GM19099 (cell line): ENCODE data around the gene GNAQ.

Source experiments
- POLR2A ChIP-seq: IDR thresholded peaks from 3 replicates; pipeline ENCODE4 v1.6.1; 2011; ENCODE audit warnings: low read depth; ENCODE audit not compliant: insufficient read length; ENCODE audit errors: extremely low read depth

The GNAQ gene

GRCh38 chr9:77974434-77974833 is 57.2 kb downstream of the GNAQ start:
- TF ChIP-seq POLR2A: no peak

- no peak for TF ChIP-seq POLR2A
Measured at GRCh38 chr9:77969083-77969482, 62.5 kb downstream of the GNAQ start.

- TF ChIP-seq POLR2A: no peak
Measured at GRCh38 chr9:77968506-77968905, 63.1 kb downstream of the GNAQ start.

GRCh38 chr9:77966718-77967117 is 64.9 kb downstream of the GNAQ start:
- TF ChIP-seq POLR2A: no peak

- TF ChIP-seq POLR2A: no peak
Measured at GRCh38 chr9:77965445-77966123, 66.0 kb downstream of the GNAQ start.

- TF ChIP-seq POLR2A: no peak
Measured at GRCh38 chr9:77964258-77964657, 67.4 kb downstream of the GNAQ start.

GRCh38 chr9:77961541-77961940 is 70.1 kb downstream of the GNAQ start:
- TF ChIP-seq POLR2A: no peak

GRCh38 chr9:77960356-77961153 is 71.1 kb downstream of the GNAQ start:
- no peak for TF ChIP-seq POLR2A

- no peak for TF ChIP-seq POLR2A
Measured at GRCh38 chr9:77959803-77960202, 71.8 kb downstream of the GNAQ start.

- no peak for TF ChIP-seq POLR2A
Measured at GRCh38 chr9:77957652-77958051, 74.0 kb downstream of the GNAQ start.

GRCh38 chr9:77956555-77956954 is 75.1 kb downstream of the GNAQ start:
- TF ChIP-seq POLR2A: no peak

- no peak for TF ChIP-seq POLR2A
Measured at GRCh38 chr9:77954666-77955015, 77.0 kb downstream of the GNAQ start.

GRCh38 chr9:77954013-77954665 is 77.5 kb downstream of the GNAQ start:
- TF ChIP-seq POLR2A: no peak

- TF ChIP-seq POLR2A: no peak
Measured at GRCh38 chr9:77953590-77953989, 78.0 kb downstream of the GNAQ start.

- TF ChIP-seq POLR2A: no peak
Measured at GRCh38 chr9:77952635-77953328, 78.8 kb downstream of the GNAQ start.

GRCh38 chr9:77951369-77951768 is 80.2 kb downstream of the GNAQ start:
- no peak for TF ChIP-seq POLR2A

- no peak for TF ChIP-seq POLR2A
Measured at GRCh38 chr9:77949751-77950436, 81.7 kb downstream of the GNAQ start.
